ENCODE measurements around the gene DOCK11. TPM values are rescaled to one million over a fixed set of nuclear protein-coding genes. Genes with fewer than 3 reads are reported as not detected.
A peak's percentile ranks its signal among the peaks of the same experiment; 100 is the strongest.
"Not testable (repeated sequence)": the region's sequence is repeated elsewhere in the genome, so short reads cannot be mapped to it uniquely, and the experiment has no call there.

DOCK11 gene
- total RNA-seq (2014; rRNA removed; shearing (Covaris generic)): 19.5 and 26.3 TPM in 2 replicates

- peak; percentile 83 for DNase-seq (ENCODE audit: low read depth)
Observed at GRCh38 chrX:118495061-118495921, at the start of gene DOCK11. DOCK11 (plus strand) TSS chrX:118495815; CDS start chrX:118495972, 157 bp downstream.

- no peak for DNase-seq (ENCODE audit: low read depth)
Observed at GRCh38 chrX:118448273-118448783, 47.3 kb upstream of the DOCK11 start.

- DNase-seq (ENCODE audit: low read depth): no peak
Observed at GRCh38 chrX:118455013-118455412, 40.6 kb upstream of the DOCK11 start.

GRCh38 chrX:118459494-118459893 is 36.1 kb upstream of the DOCK11 start:
- peak; percentile 24 for DNase-seq (ENCODE audit: low read depth)

GRCh38 chrX:118464501-118464900 is 31.1 kb upstream of the DOCK11 start:
- DNase-seq (ENCODE audit: low read depth): no peak

- DNase-seq (ENCODE audit: low read depth): no peak
Observed at GRCh38 chrX:118468122-118468521, 27.5 kb upstream of the DOCK11 start.

GRCh38 chrX:118470721-118471347 is 24.8 kb upstream of the DOCK11 start:
- not testable (repeated sequence) for DNase-seq (ENCODE audit: low read depth)

- peak; percentile 18 for DNase-seq (ENCODE audit: low read depth)
Observed at GRCh38 chrX:118474586-118474985, 21.0 kb upstream of the DOCK11 start.

GRCh38 chrX:118475903-118476302 is 19.7 kb upstream of the DOCK11 start:
- DNase-seq (ENCODE audit: low read depth): no peak

GRCh38 chrX:118480172-118480571 is 15.4 kb upstream of the DOCK11 start:
- no peak for DNase-seq (ENCODE audit: low read depth)

GRCh38 chrX:118482384-118482783 is 13.2 kb upstream of the DOCK11 start:
- not testable (repeated sequence) for DNase-seq (ENCODE audit: low read depth)

- no peak for DNase-seq (ENCODE audit: low read depth)
Observed at GRCh38 chrX:118484216-118484903, 11.3 kb upstream of the DOCK11 start.

- not testable (repeated sequence) for DNase-seq (ENCODE audit: low read depth)
Observed at GRCh38 chrX:118486693-118487092, 8.9 kb upstream of the DOCK11 start.

GRCh38 chrX:118493016-118493415 is 2.6 kb upstream of the DOCK11 start:
- DNase-seq (ENCODE audit: low read depth): no peak

- DNase-seq (ENCODE audit: low read depth): peak; percentile 13
Observed at GRCh38 chrX:118493653-118494297, 1.8 kb upstream of the DOCK11 start.

GRCh38 chrX:118495958-118496762 is 545 bp downstream of the DOCK11 start:
- DNase-seq (ENCODE audit: low read depth): peak; percentile 50

- DNase-seq (ENCODE audit: low read depth): peak; percentile 6
Observed at GRCh38 chrX:118496763-118497079, 1.1 kb downstream of the DOCK11 start.

- no peak for DNase-seq (ENCODE audit: low read depth)
Observed at GRCh38 chrX:118497180-118497818, 1.7 kb downstream of the DOCK11 start.

GRCh38 chrX:118498351-118498750 is 2.7 kb downstream of the DOCK11 start:
- no peak for DNase-seq (ENCODE audit: low read depth)

- no peak for DNase-seq (ENCODE audit: low read depth)
Observed at GRCh38 chrX:118498755-118499154, 3.1 kb downstream of the DOCK11 start.

Data from RPMI7951 (cell line).